Keratinocyte (primary cell): ENCODE measurements around the gene NUCKS1.

Source experiments
- EZH2 ChIP-seq: IDR thresholded peaks from one replicate; pipeline ENCODE4 v1.6.1; 2012; ENCODE audit warnings: inconsistent platforms, mild to moderate bottlenecking, low read length, moderate library complexity
- TF ChIP-seq, protein P1 (sequence below), 3 experiments: IDR thresholded peaks in 1 of 3; conservative IDR thresholded peaks in 1 of 3; optimal IDR thresholded peaks in 1 of 3; 2 replicates in 2 of 3; 3 replicates in 1 of 3; pipeline versions ENCODE3 to v1.5.1; 2011; ENCODE audit warnings: low read length in 3 of 3, mild to moderate bottlenecking in 3 of 3, moderate library complexity in 2 of 3, control low read depth in 1 of 3, inconsistent platforms in 1 of 3; ENCODE audit not compliant: insufficient read depth in 2 of 3; ENCODE audit errors: extremely low read depth in 1 of 3

GRCh38 chr1:205769641-205770365, 19.8 kb upstream of the NUCKS1 start:
- TF ChIP-seq, protein P1, sequence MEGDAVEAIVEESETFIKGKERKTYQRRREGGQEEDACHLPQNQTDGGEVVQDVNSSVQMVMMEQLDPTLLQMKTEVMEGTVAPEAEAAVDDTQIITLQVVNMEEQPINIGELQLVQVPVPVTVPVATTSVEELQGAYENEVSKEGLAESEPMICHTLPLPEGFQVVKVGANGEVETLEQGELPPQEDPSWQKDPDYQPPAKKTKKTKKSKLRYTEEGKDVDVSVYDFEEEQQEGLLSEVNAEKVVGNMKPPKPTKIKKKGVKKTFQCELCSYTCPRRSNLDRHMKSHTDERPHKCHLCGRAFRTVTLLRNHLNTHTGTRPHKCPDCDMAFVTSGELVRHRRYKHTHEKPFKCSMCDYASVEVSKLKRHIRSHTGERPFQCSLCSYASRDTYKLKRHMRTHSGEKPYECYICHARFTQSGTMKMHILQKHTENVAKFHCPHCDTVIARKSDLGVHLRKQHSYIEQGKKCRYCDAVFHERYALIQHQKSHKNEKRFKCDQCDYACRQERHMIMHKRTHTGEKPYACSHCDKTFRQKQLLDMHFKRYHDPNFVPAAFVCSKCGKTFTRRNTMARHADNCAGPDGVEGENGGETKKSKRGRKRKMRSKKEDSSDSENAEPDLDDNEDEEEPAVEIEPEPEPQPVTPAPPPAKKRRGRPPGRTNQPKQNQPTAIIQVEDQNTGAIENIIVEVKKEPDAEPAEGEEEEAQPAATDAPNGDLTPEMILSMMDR (optimal IDR thresholded peaks at IDR 0.05 in 1 of 3, IDR thresholded peaks at IDR 0.05 in 1 of 3, conservative IDR thresholded peaks at IDR 0.05 in 1 of 3; ENCODE audit: extremely low read depth in 1 of 3, insufficient read depth in 2 of 3, low read length in 3 of 3): no peak
- no peak for TF ChIP-seq EZH2
